Neural progenitor cell (in vitro differentiated cells): ENCODE measurements around the gene CFAP53. TPM values are rescaled to one million over a fixed set of nuclear protein-coding genes. Genes with fewer than 3 reads are reported as not detected.

Experiments used
- DNase-seq: peaks from one replicate; pipeline ENCODE4 v3.0.0-alpha.2; 2016; ENCODE audit warnings: low spot score
- H2AFZ ChIP-seq: fragments of 200-600 bp; sonication (generic); replicated peaks from 2 replicates; pipeline ENCODE4 v1.6.1; 2016; ENCODE audit warnings: antibody characterized with exemption
- H3F3A ChIP-seq: fragments of 200-600 bp; sonication (generic); 2 replicates; pipeline ENCODE4 v1.6.1; 2016; ENCODE audit warnings: antibody characterized with exemption, low read depth
- H3K27ac ChIP-seq: fragments of 200-600 bp; sonication (generic); 2 replicates; pipeline ENCODE4 v1.5.1; 2016; ENCODE audit warnings: mild to moderate bottlenecking
- H3K27me3 ChIP-seq: fragments of 200-600 bp; sonication (generic); 2 replicates; pipeline ENCODE4 v1.6.1; 2016; ENCODE audit warnings: mild to moderate bottlenecking, moderate library complexity
- H3K36me3 ChIP-seq: fragments of 200-600 bp; sonication (generic); 2 replicates; pipeline ENCODE4 v1.5.1; 2016
- H3K4me1 ChIP-seq: fragments of 200-600 bp; sonication (generic); 2 replicates; pipeline ENCODE4 v1.6.1; 2016; ENCODE audit warnings: mixed run types
- H3K4me2 ChIP-seq: fragments of 200-600 bp; sonication (generic); 2 replicates; pipeline ENCODE4 v1.6.1; 2016
- H3K4me3 ChIP-seq: fragments of 200-600 bp; sonication (generic); 2 replicates; pipeline ENCODE4 v1.5.1; 2016
- H3K79me2 ChIP-seq: fragments of 200-600 bp; sonication (generic); 2 replicates; pipeline ENCODE4 v1.6.1; 2016; ENCODE audit warnings: low read depth
- H3K9ac ChIP-seq: fragments of 200-600 bp; sonication (generic); 2 replicates; pipeline ENCODE4 v1.6.1; 2016
- H3K9me3 ChIP-seq: fragments of 200-600 bp; sonication (generic); 2 replicates; pipeline ENCODE4 v1.5.1; 2016; ENCODE audit warnings: low read depth
- H4K20me1 ChIP-seq: fragments of 200-600 bp; sonication (generic); 2 replicates; pipeline ENCODE4 v1.6.1; 2016; ENCODE audit warnings: low read depth
- H3K27ac Mint-ChIP-seq: 3 replicates; pipeline ENCODE4 v1.8.0; 2021; ENCODE audit warnings: mixed read lengths
- H3K27me3 Mint-ChIP-seq: 2 replicates; pipeline ENCODE4 v1.8.0; 2022; ENCODE audit warnings: low read depth, mild to moderate bottlenecking, inconsistent platforms, moderate library complexity, mixed read lengths; ENCODE audit not compliant: insufficient read depth
- H3K36me3 Mint-ChIP-seq: 3 replicates; pipeline ENCODE4 v1.8.0; 2021; ENCODE audit warnings: mixed read lengths
- H3K4me1 Mint-ChIP-seq: 3 replicates; pipeline ENCODE4 v1.8.0; 2021; ENCODE audit warnings: mixed read lengths
- H3K4me3 Mint-ChIP-seq: 3 replicates; pipeline ENCODE4 v1.8.0; 2021; ENCODE audit warnings: mild to moderate bottlenecking, moderate library complexity, mixed read lengths
- H3K9me3 Mint-ChIP-seq: 3 replicates; pipeline ENCODE4 v1.8.0; 2020; ENCODE audit warnings: mixed read lengths
- CTCF ChIP-seq: fragments of 200-600 bp; sonication (generic); IDR thresholded peaks from 2 replicates; pipeline ENCODE4 v1.5.1; 2017; ENCODE audit warnings: antibody characterized with exemption, mild to moderate bottlenecking
- EZH2 ChIP-seq: fragments of 200-600 bp; sonication (generic); IDR thresholded peaks from 2 replicates; pipeline ENCODE4 v1.6.1; 2017; ENCODE audit warnings: antibody characterized with exemption, mild to moderate bottlenecking, moderate library complexity
- EZH2phosphoT487 ChIP-seq: fragments of 200-600 bp; sonication (generic); IDR thresholded peaks from 2 replicates; pipeline ENCODE4 v1.6.1; 2017; ENCODE audit warnings: antibody characterized with exemption
- small RNA-seq: library from RNA; depleted of rRNA; stranded (forward); fragments of <200 nt; gene quantifications from one replicate; pipeline ENCODE3, GENCODE V24; 2015
- total RNA-seq: library from RNA; depleted of rRNA; stranded (reverse); fragments of >200 nt; gene quantifications from 2 replicates; pipeline ENCODE4 v1.2.3, GENCODE V29; 2015; ENCODE audit warnings: low replicate concordance

CFAP53 gene
- total RNA-seq, 1 donor from 2014 or later = 0.36 TPM

GRCh38 chr18:50179465-50179864, 86.8 kb downstream of the CFAP53 start:
- TF ChIP-seq CTCF = no peak
- TF ChIP-seq EZH2 = no peak
- no peak for TF ChIP-seq EZH2phosphoT487
- Mint-ChIP-seq H3K4me1 (no peaks in the 10 kb centered on the region), H3K27me3 (peaks cover 3% of the 10 kb centered on the region), H3K27ac (no peak overlapping the region), H3K4me3 (no peak overlapping the region), H3K9me3 (no peaks in the 10 kb centered on the region), H3K36me3 (no peaks in the 10 kb centered on the region)
- no peak overlapping the region for H3K9ac ChIP-seq
- H3K36me3 ChIP-seq = no peaks in the 10 kb centered on the region
- H3K27ac ChIP-seq = no peak overlapping the region
- H3K27me3 ChIP-seq = no peaks in the 10 kb centered on the region
- H3F3A ChIP-seq = no peaks in the 10 kb centered on the region
- H3K4me3 ChIP-seq = no peak overlapping the region
- DNase-seq = no peak
- H3K4me1 ChIP-seq = peaks cover 4% of the 10 kb centered on the region
- no peaks in the 10 kb centered on the region for H3K79me2 ChIP-seq
- no peak overlapping the region for H2AFZ ChIP-seq
- no peak overlapping the region for H3K4me2 ChIP-seq
- no peaks in the 10 kb centered on the region for H4K20me1 ChIP-seq
- no peaks in the 10 kb centered on the region for H3K9me3 ChIP-seq

GRCh38 chr18:50177294-50177992, 88.9 kb downstream of the CFAP53 start:
- H3K27ac Mint-ChIP-seq = no peak overlapping the region
- H3K9me3 Mint-ChIP-seq = no peaks in the 10 kb centered on the region
- Histone ChIP-seq H3K4me1 (peaks cover 4% of the 10 kb centered on the region), H3K4me3 (no peak overlapping the region), H3K9me3 (no peaks in the 10 kb centered on the region), H2AFZ (no peak overlapping the region), H3K36me3 (no peaks in the 10 kb centered on the region), H4K20me1 (no peaks in the 10 kb centered on the region), H3K79me2 (no peaks in the 10 kb centered on the region), H3F3A (no peaks in the 10 kb centered on the region), H3K27ac (no peak overlapping the region), H3K9ac (no peak overlapping the region), H3K4me2 (no peak overlapping the region), H3K27me3 (no peaks in the 10 kb centered on the region)
- no peak for TF ChIP-seq EZH2
- TF ChIP-seq CTCF = no peak
- no peak for TF ChIP-seq EZH2phosphoT487
- DNase-seq = no peak
- no peak overlapping the region for H3K4me3 Mint-ChIP-seq
- H3K36me3 Mint-ChIP-seq = no peaks in the 10 kb centered on the region
- peaks cover 5% of the 10 kb centered on the region for H3K27me3 Mint-ChIP-seq
- H3K4me1 Mint-ChIP-seq = no peaks in the 10 kb centered on the region

Small RNAs within 50 kb of the gene (small RNA-seq; reads per million reads assigned to genes)
- gene RN7SL310P = not detected

Other genes with a start within 250 kb of the CFAP53 start
- gene MYO5B, start 71.3 kb downstream of the CFAP53 start, total RNA-seq = 5.0 and 6.7 TPM in 2 replicates
- 32.7 and 58.8 TPM in 2 replicates for gene MBD1, start 15.0 kb upstream of the CFAP53 start, total RNA-seq
- 35.0 and 52.9 TPM in 2 replicates for gene CXXC1, start 21.2 kb upstream of the CFAP53 start, total RNA-seq
- gene SKA1, start 108.6 kb upstream of the CFAP53 start, total RNA-seq = 31.4 and 57.2 TPM in 2 replicates